SK-N-SH treated with all-trans-retinoic acid at 6 μM for 48 hours (cell line): ENCODE data around the gene RGS6.

Experiments
- ATAC-seq: fragments of 200-7000 bp; cut with Tn5 transposase; 3 replicates; pipeline ENCODE4 v1.9.1; 2020; ENCODE audit warnings: mild to moderate bottlenecking, moderate library complexity
- ARNTL ChIP-seq: fragments of 450-650 bp; formaldehyde crosslinking; IDR thresholded peaks from 2 replicates; pipeline ENCODE4 v1.5.0; 2020; ENCODE audit warnings: low read depth, mild to moderate bottlenecking, moderate library complexity, borderline replicate concordance
- BACH2 ChIP-seq: fragments of 250-450 bp; sonication (Bioruptor Pico); IDR thresholded peaks from 2 replicates; pipeline ENCODE4 v1.9.0; 2021; ENCODE audit warnings: mild to moderate bottlenecking, borderline replicate concordance
- CSDC2 ChIP-seq: fragments of 250-450 bp; sonication (Bioruptor Pico); IDR thresholded peaks from 2 replicates; pipeline ENCODE4 v1.5.0; 2020; ENCODE audit warnings: mild to moderate bottlenecking, moderate library complexity
- CSRNP3 ChIP-seq: fragments of 250-450 bp; sonication (Bioruptor Pico); IDR thresholded peaks from 2 replicates; pipeline ENCODE4 v1.5.1; 2021; ENCODE audit warnings: mild to moderate bottlenecking, moderate library complexity
- ESRRG ChIP-seq: fragments of 250-450 bp; sonication (Bioruptor Pico); IDR thresholded peaks from 2 replicates; pipeline ENCODE4 v1.6.1; 2021; ENCODE audit warnings: mild to moderate bottlenecking
- GLIS3 ChIP-seq: fragments of 250-450 bp; sonication (Bioruptor Pico); IDR thresholded peaks from 2 replicates; pipeline ENCODE4 v1.5.0; 2020; ENCODE audit warnings: mild to moderate bottlenecking, moderate library complexity
- ISL1 ChIP-seq: fragments of 250-450 bp; sonication (Bioruptor Pico); IDR thresholded peaks from 2 replicates; pipeline ENCODE4 v2.1.2; 2022; ENCODE audit warnings: mild to moderate bottlenecking, moderate library complexity
- OSR1 ChIP-seq: fragments of 250-450 bp; sonication (Bioruptor Pico); IDR thresholded peaks from 2 replicates; pipeline ENCODE4 v1.8.0; 2022; ENCODE audit warnings: moderate library complexity, mild to moderate bottlenecking, inconsistent platforms
- POU6F1 ChIP-seq: fragments of 250-450 bp; sonication (Bioruptor Pico); IDR thresholded peaks from 2 replicates; pipeline ENCODE4 v1.8.0; 2021; ENCODE audit warnings: low read depth, mild to moderate bottlenecking, moderate library complexity, borderline replicate concordance
- PPARA ChIP-seq: fragments of 250-450 bp; sonication (Bioruptor Pico); IDR thresholded peaks from 2 replicates; pipeline ENCODE4 v1.5.0; 2020; ENCODE audit warnings: mild to moderate bottlenecking, borderline replicate concordance
- TCF4 ChIP-seq: fragments of 250-450 bp; sonication (Bioruptor Pico); IDR thresholded peaks from 2 replicates; pipeline ENCODE4 v1.8.0; 2021; ENCODE audit warnings: mild to moderate bottlenecking, moderate library complexity, borderline replicate concordance
- TOX ChIP-seq: fragments of 250-450 bp; sonication (Bioruptor Pico); IDR thresholded peaks from 2 replicates; pipeline ENCODE4 v1.8.0; 2021; ENCODE audit warnings: mild to moderate bottlenecking, moderate library complexity, borderline replicate concordance
- TSHZ2 ChIP-seq: fragments of 250-450 bp; sonication (Bioruptor Pico); IDR thresholded peaks from 2 replicates; pipeline ENCODE4 v1.5.0; 2020; ENCODE audit warnings: mild to moderate bottlenecking, moderate library complexity
- ZC3H10 ChIP-seq: fragments of 250-450 bp; sonication (Bioruptor Pico); IDR thresholded peaks from 2 replicates; pipeline ENCODE4 v1.5.1; 2021; ENCODE audit warnings: mild to moderate bottlenecking, moderate library complexity
- ZFP3 ChIP-seq: fragments of 250-450 bp; sonication (Bioruptor Pico); IDR thresholded peaks from 2 replicates; pipeline ENCODE4 v1.5.0; 2020; ENCODE audit warnings: mild to moderate bottlenecking, moderate library complexity
- ZFP30 ChIP-seq: fragments of 450-650 bp; formaldehyde crosslinking; IDR thresholded peaks from 2 replicates; pipeline ENCODE4 v1.5.0; 2022; ENCODE audit warnings: mild to moderate bottlenecking, moderate library complexity
- ZNF70 ChIP-seq: fragments of 450-650 bp; formaldehyde crosslinking; IDR thresholded peaks from 2 replicates; pipeline ENCODE4 v1.5.0; 2020; ENCODE audit warnings: mild to moderate bottlenecking, moderate library complexity
- ZNF8 ChIP-seq: fragments of 450-650 bp; formaldehyde crosslinking; IDR thresholded peaks from 2 replicates; pipeline ENCODE4 v1.5.0; 2020; ENCODE audit warnings: mild to moderate bottlenecking, moderate library complexity
- TF ChIP-seq, protein P1 (sequence below): fragments of 250-450 bp; sonication (Bioruptor Pico); IDR thresholded peaks from 2 replicates; pipeline ENCODE4 v1.8.0; 2020; ENCODE audit warnings: mild to moderate bottlenecking, moderate library complexity, borderline replicate concordance
- TF ChIP-seq, protein P2 (sequence below): fragments of 250-450 bp; sonication (Bioruptor Pico); IDR thresholded peaks from 2 replicates; pipeline ENCODE4 v1.5.1; 2020; ENCODE audit warnings: low read depth, mild to moderate bottlenecking, moderate library complexity

Gene RGS6

GRCh38 chr14:72423957-72424356 lies 491.7 kb downstream of the RGS6 start:
- no peak for TF ChIP-seq ZFP3
- no peak for TF ChIP-seq ZNF70 (CRISPR knock-in tag)
- no peak for TF ChIP-seq ARNTL (CRISPR knock-in tag)
- no peak for TF ChIP-seq OSR1
- no peak for TF ChIP-seq CSRNP3 (CRISPR knock-in tag)
- TF ChIP-seq, protein P1, sequence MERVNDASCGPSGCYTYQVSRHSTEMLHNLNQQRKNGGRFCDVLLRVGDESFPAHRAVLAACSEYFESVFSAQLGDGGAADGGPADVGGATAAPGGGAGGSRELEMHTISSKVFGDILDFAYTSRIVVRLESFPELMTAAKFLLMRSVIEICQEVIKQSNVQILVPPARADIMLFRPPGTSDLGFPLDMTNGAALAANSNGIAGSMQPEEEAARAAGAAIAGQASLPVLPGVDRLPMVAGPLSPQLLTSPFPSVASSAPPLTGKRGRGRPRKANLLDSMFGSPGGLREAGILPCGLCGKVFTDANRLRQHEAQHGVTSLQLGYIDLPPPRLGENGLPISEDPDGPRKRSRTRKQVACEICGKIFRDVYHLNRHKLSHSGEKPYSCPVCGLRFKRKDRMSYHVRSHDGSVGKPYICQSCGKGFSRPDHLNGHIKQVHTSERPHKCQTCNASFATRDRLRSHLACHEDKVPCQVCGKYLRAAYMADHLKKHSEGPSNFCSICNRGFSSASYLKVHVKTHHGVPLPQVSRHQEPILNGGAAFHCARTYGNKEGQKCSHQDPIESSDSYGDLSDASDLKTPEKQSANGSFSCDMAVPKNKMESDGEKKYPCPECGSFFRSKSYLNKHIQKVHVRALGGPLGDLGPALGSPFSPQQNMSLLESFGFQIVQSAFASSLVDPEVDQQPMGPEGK = no peak
- TF ChIP-seq TOX (CRISPR knock-in tag) = no peak
- TF ChIP-seq TCF4 (CRISPR knock-in tag) = no peak
- TF ChIP-seq GLIS3 (CRISPR knock-in tag) = no peak
- TF ChIP-seq ISL1 (CRISPR knock-in tag) = no peak
- no peak for TF ChIP-seq TSHZ2 (CRISPR knock-in tag)
- no peak for TF ChIP-seq BACH2 (CRISPR knock-in tag)
- TF ChIP-seq ZC3H10 (CRISPR knock-in tag) = no peak
- no peak for TF ChIP-seq CSDC2 (CRISPR knock-in tag)
- TF ChIP-seq POU6F1 (CRISPR knock-in tag) = no peak
- TF ChIP-seq ZNF8 (CRISPR knock-in tag) = no peak
- no peak for TF ChIP-seq ZFP30 (CRISPR knock-in tag)
- TF ChIP-seq ESRRG (CRISPR knock-in tag) = no peak
- ATAC-seq = no peak

GRCh38 chr14:72430457-72430856 lies 498.2 kb downstream of the RGS6 start:
- ATAC-seq = no peak
- no peak for TF ChIP-seq PPARA (CRISPR knock-in tag)
- no peak for TF ChIP-seq TCF4 (CRISPR knock-in tag)
- no peak for TF ChIP-seq ZNF70 (CRISPR knock-in tag)
- TF ChIP-seq, protein P2, sequence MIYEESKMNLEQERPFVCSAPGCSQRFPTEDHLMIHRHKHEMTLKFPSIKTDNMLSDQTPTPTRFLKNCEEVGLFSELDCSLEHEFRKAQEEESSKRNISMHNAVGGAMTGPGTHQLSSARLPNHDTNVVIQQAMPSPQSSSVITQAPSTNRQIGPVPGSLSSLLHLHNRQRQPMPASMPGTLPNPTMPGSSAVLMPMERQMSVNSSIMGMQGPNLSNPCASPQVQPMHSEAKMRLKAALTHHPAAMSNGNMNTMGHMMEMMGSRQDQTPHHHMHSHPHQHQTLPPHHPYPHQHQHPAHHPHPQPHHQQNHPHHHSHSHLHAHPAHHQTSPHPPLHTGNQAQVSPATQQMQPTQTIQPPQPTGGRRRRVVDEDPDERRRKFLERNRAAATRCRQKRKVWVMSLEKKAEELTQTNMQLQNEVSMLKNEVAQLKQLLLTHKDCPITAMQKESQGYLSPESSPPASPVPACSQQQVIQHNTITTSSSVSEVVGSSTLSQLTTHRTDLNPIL (CRISPR knock-in tag) = no peak

DNA sequence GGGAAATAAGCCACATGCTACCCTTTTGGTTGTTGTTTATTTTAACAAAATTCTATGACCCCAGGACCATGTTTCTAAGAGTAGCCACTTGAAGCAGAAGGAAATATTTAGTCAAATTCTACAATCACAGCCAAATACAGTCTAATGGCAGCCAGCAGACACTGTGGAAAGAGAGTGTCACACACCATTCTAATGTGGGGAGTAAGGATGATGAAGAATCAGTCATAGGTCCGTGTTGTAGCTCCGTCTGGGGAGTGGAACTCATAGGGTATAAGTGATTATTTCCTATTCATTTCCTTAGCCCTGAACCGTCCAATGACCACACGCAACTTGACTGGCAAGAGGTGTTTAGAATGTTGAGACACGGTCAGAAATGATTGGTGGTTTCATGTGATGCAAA lies 500.5 kb downstream of the RGS6 start:
- TF ChIP-seq ZFP3 (no peak), ARNTL (CRISPR knock-in tag) (no peak), ZNF8 (CRISPR knock-in tag) (no peak), ESRRG (CRISPR knock-in tag) (no peak), CSDC2 (CRISPR knock-in tag) (no peak), TCF4 (CRISPR knock-in tag) (no peak), ISL1 (CRISPR knock-in tag) (no peak), ZC3H10 (CRISPR knock-in tag) (no peak), ZNF70 (CRISPR knock-in tag) (no peak), BACH2 (CRISPR knock-in tag) (no peak)
- TF ChIP-seq, protein P2 (CRISPR knock-in tag) = no peak
- TF ChIP-seq, protein P1 = no peak
- ATAC-seq = no peak
